HL-60 (cell line): ENCODE measurements around the gene FCER2.

Experiments used
- GABPA ChIP-seq: IDR thresholded peaks from 2 replicates; pipeline ENCODE4 v1.6.1; 2012; ENCODE audit warnings: low read depth
- POLR2AphosphoS5 ChIP-seq: IDR thresholded peaks from 2 replicates; pipeline ENCODE4 v1.6.1; 2012; ENCODE audit warnings: low read depth
- SPI1 ChIP-seq: IDR thresholded peaks from 2 replicates; pipeline ENCODE4 v1.6.1; 2012; ENCODE audit warnings: low read depth, mild to moderate bottlenecking, borderline replicate concordance
- TF ChIP-seq, protein P1 (sequence below): IDR thresholded peaks from one replicate; pipeline ENCODE4 v1.5.1; 2011; ENCODE audit warnings: low read length, control low read depth, inconsistent platforms; ENCODE audit not compliant: insufficient read depth

DNA sequence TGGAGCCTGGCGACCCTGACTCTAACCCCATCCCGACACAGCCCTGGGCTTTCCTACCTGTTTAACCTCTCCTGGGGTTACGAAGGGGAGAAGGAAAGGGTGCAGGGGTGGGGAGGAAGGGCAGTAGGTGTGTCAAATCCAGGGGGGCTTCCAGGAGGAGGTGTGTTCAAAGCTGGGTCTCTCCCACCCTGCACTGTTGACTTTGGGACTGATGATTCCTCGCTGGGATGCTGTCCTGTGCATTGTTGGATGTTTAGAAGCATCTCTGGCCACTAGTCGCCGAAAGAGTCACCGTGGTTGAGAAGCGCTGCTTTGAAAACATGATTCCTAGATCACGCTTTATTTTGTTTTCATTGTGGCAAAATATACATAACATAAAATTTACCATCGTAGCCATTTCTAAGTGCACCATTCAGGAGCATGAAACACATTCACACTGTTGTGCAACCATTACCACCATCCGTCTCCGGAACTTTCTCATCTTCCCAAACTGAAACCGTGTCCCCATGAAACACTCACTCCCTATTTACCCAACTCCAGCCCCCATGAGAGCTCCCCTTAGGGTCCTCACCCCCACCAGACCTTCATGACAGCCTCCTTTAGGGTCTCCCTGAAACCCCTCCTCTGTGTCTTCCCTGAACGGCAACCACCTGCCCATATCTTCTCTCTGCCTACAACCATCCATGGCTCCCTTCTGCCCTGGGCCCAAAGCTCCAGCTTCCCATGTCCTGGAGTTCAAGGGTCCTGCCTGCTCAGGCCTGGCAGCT, 4.4 kb upstream of the FCER2 start:
- TF ChIP-seq POLR2AphosphoS5, result no peak
- TF ChIP-seq, protein P1, sequence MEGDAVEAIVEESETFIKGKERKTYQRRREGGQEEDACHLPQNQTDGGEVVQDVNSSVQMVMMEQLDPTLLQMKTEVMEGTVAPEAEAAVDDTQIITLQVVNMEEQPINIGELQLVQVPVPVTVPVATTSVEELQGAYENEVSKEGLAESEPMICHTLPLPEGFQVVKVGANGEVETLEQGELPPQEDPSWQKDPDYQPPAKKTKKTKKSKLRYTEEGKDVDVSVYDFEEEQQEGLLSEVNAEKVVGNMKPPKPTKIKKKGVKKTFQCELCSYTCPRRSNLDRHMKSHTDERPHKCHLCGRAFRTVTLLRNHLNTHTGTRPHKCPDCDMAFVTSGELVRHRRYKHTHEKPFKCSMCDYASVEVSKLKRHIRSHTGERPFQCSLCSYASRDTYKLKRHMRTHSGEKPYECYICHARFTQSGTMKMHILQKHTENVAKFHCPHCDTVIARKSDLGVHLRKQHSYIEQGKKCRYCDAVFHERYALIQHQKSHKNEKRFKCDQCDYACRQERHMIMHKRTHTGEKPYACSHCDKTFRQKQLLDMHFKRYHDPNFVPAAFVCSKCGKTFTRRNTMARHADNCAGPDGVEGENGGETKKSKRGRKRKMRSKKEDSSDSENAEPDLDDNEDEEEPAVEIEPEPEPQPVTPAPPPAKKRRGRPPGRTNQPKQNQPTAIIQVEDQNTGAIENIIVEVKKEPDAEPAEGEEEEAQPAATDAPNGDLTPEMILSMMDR, result no peak
- TF ChIP-seq GABPA, result no peak
- no peak for TF ChIP-seq SPI1
